KBM-7 (cell line): Measurements from ENCODE around the gene TGFB1.
"Not testable (repeated sequence)": the region's sequence is repeated elsewhere in the genome, so short reads cannot be mapped to it uniquely, and the experiment has no call there.

ENCODE experiments used
- DNase-seq: peaks from one replicate; pipeline ENCODE4 v3.0.0-alpha.2; 2015
- in situ Hi-C: fragments of 300-500 bp; cut with MboI; formaldehyde crosslinking; loops from 2 replicates; pipeline ENCODE4 v1.14.3; 2020; ENCODE audit warnings: low sequenced_read_pairs, low pct_unique_long_range_greater_than_20kb, mixed read lengths

TGFB1 gene

GRCh38 chr19:41371541-41371940 is 17.8 kb upstream of the TGFB1 start:
- in situ Hi-C loops = no loop called here
- no peak for DNase-seq

- DNase-seq, in situ Hi-C loops: not testable (repeated sequence)
Observed at GRCh38 chr19:41371119-41371518, 17.4 kb upstream of the TGFB1 start.

GRCh38 chr19:41369769-41370168 is 16.0 kb upstream of the TGFB1 start:
- in situ Hi-C loops = no loop called here
- no peak for DNase-seq

- in situ Hi-C loops = no loop called here
- peak; percentile 95 for DNase-seq
Observed at GRCh38 chr19:41367848-41368301, 14.2 kb upstream of the TGFB1 start.

- DNase-seq = peak; percentile 40
- in situ Hi-C loops = no loop called here
Observed at GRCh38 chr19:41366089-41366488, 12.4 kb upstream of the TGFB1 start.

GRCh38 chr19:41364524-41365391 is 11.0 kb upstream of the TGFB1 start:
- DNase-seq = no peak
- in situ Hi-C loops = no loop called here

- in situ Hi-C loops = no loop called here
- peak; percentile 99 for DNase-seq
Observed at GRCh38 chr19:41363753-41364523, 10.2 kb upstream of the TGFB1 start, which contains the start of gene B9D2. TSS of gene B9D2 (minus strand) at chr19:41364149. CDS start at chr19:41363519, 630 bp downstream.

- no peak for DNase-seq
- in situ Hi-C loops = no loop called here
Observed at GRCh38 chr19:41363371-41363752, 9.6 kb upstream of the TGFB1 start.

GRCh38 chr19:41362143-41362847 is 8.6 kb upstream of the TGFB1 start:
- DNase-seq = no peak
- in situ Hi-C loops = no loop called here

- in situ Hi-C loops = no loop called here
- no peak for DNase-seq
Observed at GRCh38 chr19:41359741-41360140, 6.0 kb upstream of the TGFB1 start.

GRCh38 chr19:41357746-41358145 is 4.0 kb upstream of the TGFB1 start:
- DNase-seq = no peak
- in situ Hi-C loops = no loop called here

- in situ Hi-C loops = no loop called here
- DNase-seq = peak; percentile 62
Observed at GRCh38 chr19:41356984-41357739, 3.4 kb upstream of the TGFB1 start.

- in situ Hi-C loops = no loop called here
Observed at GRCh38 chr19:41355802-41356201, 2.1 kb upstream of the TGFB1 start.

GRCh38 chr19:41355035-41355434 is 1.3 kb upstream of the TGFB1 start:
- in situ Hi-C loops = no loop called here
- DNase-seq = no peak

More at GRCh38 chr19:41355802-41356201, 2.1 kb upstream of the TGFB1 start:
- DNase-seq = no peak

GRCh38 chr19:41354343-41354953 is 726 bp upstream of the TGFB1 start:
- in situ Hi-C loops = no loop called here
- no peak for DNase-seq

GRCh38 chr19:41352609-41353465 is 885 bp downstream of the TGFB1 start:
- peak; percentile 60 for DNase-seq
- in situ Hi-C loops = no loop called here

- in situ Hi-C loops = no loop called here
Observed at GRCh38 chr19:41352279-41352608, 1.5 kb downstream of the TGFB1 start.

More at GRCh38 chr19:41352279-41352608, 1.5 kb downstream of the TGFB1 start:
- no peak for DNase-seq
